AG10803 (cell line): ENCODE measurements around the gene DCAKD.

Experiments used
- DNase-seq: peaks from one replicate; pipeline ENCODE4 v3.0.0; 2010; ENCODE audit warnings: low read depth
- H3K4me3 ChIP-seq: 2 replicates; pipeline ENCODE4 v1.5.1; 2011; ENCODE audit warnings: mild to moderate bottlenecking, low read length, control low read depth
- CTCF ChIP-seq: conservative IDR thresholded peaks from 2 replicates; pipeline ENCODE4 v1.5.1; 2011; ENCODE audit warnings: mild to moderate bottlenecking, low read length, control low read depth, inconsistent platforms

DCAKD gene

GRCh38 chr17:44998646-44999045 is 52.8 kb downstream of the DCAKD start:
- no peak overlapping the region for H3K4me3 ChIP-seq
- no peak for DNase-seq
- no peak for TF ChIP-seq CTCF

GRCh38 chr17:44997733-44998520 is 53.5 kb downstream of the DCAKD start:
- no peak for TF ChIP-seq CTCF
- no peak for DNase-seq
- no peak overlapping the region for H3K4me3 ChIP-seq

GRCh38 chr17:44996304-44996703 is 55.1 kb downstream of the DCAKD start:
- TF ChIP-seq CTCF, result no peak
- no peak for DNase-seq
- no peak overlapping the region for H3K4me3 ChIP-seq

GRCh38 chr17:44995436-44996001 is 55.9 kb downstream of the DCAKD start:
- TF ChIP-seq CTCF, result no peak
- H3K4me3 ChIP-seq, result no peak overlapping the region
- DNase-seq, result no peak

- no peak for DNase-seq
- TF ChIP-seq CTCF, result no peak
Measured at GRCh38 chr17:44992242-44992939, 59.0 kb downstream of the DCAKD start.

GRCh38 chr17:44990994-44991393 is 60.4 kb downstream of the DCAKD start:
- DNase-seq, result no peak
- no peak overlapping the region for H3K4me3 ChIP-seq
- no peak for TF ChIP-seq CTCF

More at GRCh38 chr17:44992242-44992939, 59.0 kb downstream of the DCAKD start:
- no peak overlapping the region for H3K4me3 ChIP-seq
